Tibial nerve (tissue), 4 donors: ENCODE results near the gene YJEFN3. TPM values are rescaled to one million over a fixed set of nuclear protein-coding genes. Genes with fewer than 3 reads are reported as not detected.

Experiments used
- DNase-seq, 2 donors: peaks; one replicate each; pipeline ENCODE4 v3.0.0-alpha.2; 2019; ENCODE audit warnings: low spot score in 2 of 2
- H3K27ac ChIP-seq, 4 donors: fragments of 200-600 bp; sonication (generic) in 3 of 4; one replicate each; pipeline ENCODE4 v1.5.1; 2017 to 2019; ENCODE audit warnings: mild to moderate bottlenecking in 1 of 4
- H3K27me3 ChIP-seq, 2 donors: fragments of 200-600 bp; sonication (generic) in 1 of 2; one replicate each; pipeline versions ENCODE4 v1.5.1 to v1.6.0; 2017 to 2019
- H3K36me3 ChIP-seq, 3 donors: fragments of 200-600 bp; sonication (generic); one replicate each; pipeline ENCODE4 v1.5.1; 2018 to 2019
- H3K4me1 ChIP-seq, 4 donors: fragments of 200-600 bp; sonication (generic) in 3 of 4; one replicate each; pipeline ENCODE4 v1.5.1; 2017 to 2019
- H3K4me3 ChIP-seq, 4 donors: fragments of 200-600 bp; sonication (generic) in 3 of 4; one replicate each; pipeline ENCODE4 v1.5.1; 2017 to 2019; ENCODE audit warnings: mild to moderate bottlenecking in 1 of 4, moderate library complexity in 1 of 4
- H3K9me3 ChIP-seq, 4 donors: fragments of 200-600 bp; sonication (generic) in 3 of 4; one replicate each; pipeline ENCODE4 v1.5.1; 2017 to 2019
- EP300 ChIP-seq, 2 donors: sonication (generic); formaldehyde crosslinking; IDR thresholded peaks; one replicate each; pipeline ENCODE4 v1.6.1; 2017; ENCODE audit warnings: antibody characterized with exemption in 2 of 2, mild to moderate bottlenecking in 1 of 2
- POLR2A ChIP-seq, 2 donors: fragments of 450-650 bp; IDR thresholded peaks; one replicate each; pipeline ENCODE4 v1.6.1; 2017; ENCODE audit warnings: antibody characterized with exemption in 2 of 2, mild to moderate bottlenecking in 2 of 2, moderate library complexity in 2 of 2
- WGBS, 2 donors: methylation state at CpG; one replicate each; pipeline ENCODE4 v1.1.5; 2018; 5-methylcytosine and 5-hydroxymethylcytosine counted together
- total RNA-seq, 4 donors: library from RNA; depleted of rRNA; stranded (reverse); fragments of >200 nt; gene quantifications; one replicate each; pipeline ENCODE4 v1.1.0, GENCODE V29; 2016
- TF ChIP-seq, protein P1 (sequence below), 5 experiments: fragments of 200-600 bp in 3 of 5; fragments of 450-650 bp in 2 of 5; sonication (generic) in 3 of 5; IDR thresholded peaks; one replicate each; pipeline ENCODE4 v1.5.1; 2016 to 2019; ENCODE audit warnings: antibody characterized with exemption in 5 of 5, mild to moderate bottlenecking in 3 of 5, moderate library complexity in 2 of 5

YJEFN3 gene
- total RNA-seq, 4 donors from 2014 or later, result 4.2 to 9.4 (median 5.7) TPM

DNA sequence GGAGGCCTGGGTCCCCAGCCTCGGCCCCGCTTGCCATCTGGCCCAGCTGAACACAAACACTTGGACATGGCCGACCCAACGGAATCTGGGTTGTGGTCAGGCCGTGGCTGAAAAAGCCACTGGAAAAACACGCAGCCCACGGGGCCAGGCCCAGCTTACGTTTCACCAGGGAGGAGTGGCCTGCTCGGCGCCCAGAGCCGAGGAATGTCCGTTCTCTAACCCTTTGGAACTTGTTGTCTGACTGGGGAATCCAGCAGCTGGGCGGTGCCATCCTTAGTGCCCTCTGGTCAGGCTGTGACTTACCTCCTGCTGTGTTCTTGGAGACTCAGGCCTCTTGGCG, 23.1 kb downstream of the YJEFN3 start:
- Histone ChIP-seq H3K9me3 (peaks cover 0 to 3% (median 0%) of the 10 kb centered on the region in 4 donors), H3K36me3 (no peaks in the 10 kb centered on the region), H3K4me3 (no peak overlapping the region), H3K4me1 (peaks cover 0 to under 1% (median 0%) of the 10 kb centered on the region in 4 donors), H3K27me3 (peaks cover 0 to 37% of the 10 kb centered on the region in 2 donors), H3K27ac (no peak overlapping the region)
- TF ChIP-seq EP300 (IDR thresholded peaks at IDR 0.05) (no peak), POLR2A (IDR thresholded peaks at IDR 0.05) (no peak)
- TF ChIP-seq, protein P1, sequence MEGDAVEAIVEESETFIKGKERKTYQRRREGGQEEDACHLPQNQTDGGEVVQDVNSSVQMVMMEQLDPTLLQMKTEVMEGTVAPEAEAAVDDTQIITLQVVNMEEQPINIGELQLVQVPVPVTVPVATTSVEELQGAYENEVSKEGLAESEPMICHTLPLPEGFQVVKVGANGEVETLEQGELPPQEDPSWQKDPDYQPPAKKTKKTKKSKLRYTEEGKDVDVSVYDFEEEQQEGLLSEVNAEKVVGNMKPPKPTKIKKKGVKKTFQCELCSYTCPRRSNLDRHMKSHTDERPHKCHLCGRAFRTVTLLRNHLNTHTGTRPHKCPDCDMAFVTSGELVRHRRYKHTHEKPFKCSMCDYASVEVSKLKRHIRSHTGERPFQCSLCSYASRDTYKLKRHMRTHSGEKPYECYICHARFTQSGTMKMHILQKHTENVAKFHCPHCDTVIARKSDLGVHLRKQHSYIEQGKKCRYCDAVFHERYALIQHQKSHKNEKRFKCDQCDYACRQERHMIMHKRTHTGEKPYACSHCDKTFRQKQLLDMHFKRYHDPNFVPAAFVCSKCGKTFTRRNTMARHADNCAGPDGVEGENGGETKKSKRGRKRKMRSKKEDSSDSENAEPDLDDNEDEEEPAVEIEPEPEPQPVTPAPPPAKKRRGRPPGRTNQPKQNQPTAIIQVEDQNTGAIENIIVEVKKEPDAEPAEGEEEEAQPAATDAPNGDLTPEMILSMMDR (IDR thresholded peaks at IDR 0.05), result no peak
- 45 to 54% methylated on average over 14 of the region's 14 CpGs for WGBS, 2 donors
- DNase-seq, result no peak

DNA sequence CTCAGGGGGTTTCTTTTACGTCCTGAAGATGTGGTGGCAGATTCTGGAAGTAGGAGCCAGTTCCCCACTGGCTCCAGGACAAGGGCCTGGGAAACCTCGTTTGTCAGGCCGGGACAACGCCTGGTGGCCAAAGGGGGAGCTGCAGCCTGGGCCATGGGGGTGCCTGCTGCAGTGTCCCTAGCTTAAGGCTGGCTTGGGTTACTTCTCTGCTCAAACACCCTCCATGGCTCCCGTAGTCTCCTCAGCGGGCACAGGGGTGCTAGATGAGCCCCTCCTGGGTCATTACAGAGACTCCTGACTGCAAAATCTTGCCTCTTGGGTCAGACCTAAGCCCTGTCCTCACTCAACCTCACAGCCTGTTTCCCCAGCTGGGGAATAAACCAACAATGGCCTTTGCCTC, 24.1 kb downstream of the YJEFN3 start:
- no peak for DNase-seq
- 51 to 54% methylated on average over 4 to 6 of the region's 6 CpGs for WGBS, 2 donors
- no peaks in the 10 kb centered on the region for H3K4me1 ChIP-seq
- no peak overlapping the region for H3K4me3 ChIP-seq
- no peak for TF ChIP-seq EP300 (IDR thresholded peaks at IDR 0.05)
- TF ChIP-seq, protein P1 (IDR thresholded peaks at IDR 0.05), result peak in 4 of 5 experiments; percentile 14 to 43 (median 30)
- H3K36me3 ChIP-seq, result no peaks in the 10 kb centered on the region
- peaks cover 0 to 3% (median 0%) of the 10 kb centered on the region in 4 donors for H3K9me3 ChIP-seq
- peaks cover 0 to 27% of the 10 kb centered on the region in 2 donors for H3K27me3 ChIP-seq
- H3K27ac ChIP-seq, result no peak overlapping the region

DNA sequence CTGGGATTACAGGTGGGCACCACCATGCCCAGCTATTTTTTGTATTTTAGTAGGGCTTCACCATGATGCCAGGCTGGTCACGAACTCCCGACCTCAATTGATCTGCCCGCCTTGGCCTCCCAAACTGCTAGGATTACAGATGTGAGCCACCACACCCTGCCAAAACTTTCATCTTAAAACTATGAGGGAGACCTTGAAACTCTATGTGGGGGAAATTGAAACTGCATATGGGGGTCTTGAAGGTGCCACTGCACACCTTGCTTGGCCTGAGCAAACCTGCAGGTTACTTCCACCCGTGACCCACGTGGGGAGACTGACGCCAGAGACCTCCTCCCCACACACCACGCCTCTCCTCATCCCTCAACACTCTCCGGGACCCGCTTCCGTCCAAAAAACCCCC, 25.0 kb downstream of the YJEFN3 start:
- Histone ChIP-seq H3K27ac (no peak overlapping the region), H3K9me3 (peaks cover 0 to 3% (median 0%) of the 10 kb centered on the region in 4 donors), H3K36me3 (no peaks in the 10 kb centered on the region), H3K4me3 (no peak overlapping the region), H3K4me1 (no peaks in the 10 kb centered on the region), H3K27me3 (peaks cover 0 to 18% of the 10 kb centered on the region in 2 donors)
- TF ChIP-seq POLR2A (IDR thresholded peaks at IDR 0.05), result no peak
- TF ChIP-seq, protein P1 (IDR thresholded peaks at IDR 0.05), result no peak
- no peak for TF ChIP-seq EP300 (IDR thresholded peaks at IDR 0.05)
- DNase-seq, result no peak
- WGBS, 2 donors, result 88 to 90% methylated on average over 10 of the region's 10 CpGs

DNA sequence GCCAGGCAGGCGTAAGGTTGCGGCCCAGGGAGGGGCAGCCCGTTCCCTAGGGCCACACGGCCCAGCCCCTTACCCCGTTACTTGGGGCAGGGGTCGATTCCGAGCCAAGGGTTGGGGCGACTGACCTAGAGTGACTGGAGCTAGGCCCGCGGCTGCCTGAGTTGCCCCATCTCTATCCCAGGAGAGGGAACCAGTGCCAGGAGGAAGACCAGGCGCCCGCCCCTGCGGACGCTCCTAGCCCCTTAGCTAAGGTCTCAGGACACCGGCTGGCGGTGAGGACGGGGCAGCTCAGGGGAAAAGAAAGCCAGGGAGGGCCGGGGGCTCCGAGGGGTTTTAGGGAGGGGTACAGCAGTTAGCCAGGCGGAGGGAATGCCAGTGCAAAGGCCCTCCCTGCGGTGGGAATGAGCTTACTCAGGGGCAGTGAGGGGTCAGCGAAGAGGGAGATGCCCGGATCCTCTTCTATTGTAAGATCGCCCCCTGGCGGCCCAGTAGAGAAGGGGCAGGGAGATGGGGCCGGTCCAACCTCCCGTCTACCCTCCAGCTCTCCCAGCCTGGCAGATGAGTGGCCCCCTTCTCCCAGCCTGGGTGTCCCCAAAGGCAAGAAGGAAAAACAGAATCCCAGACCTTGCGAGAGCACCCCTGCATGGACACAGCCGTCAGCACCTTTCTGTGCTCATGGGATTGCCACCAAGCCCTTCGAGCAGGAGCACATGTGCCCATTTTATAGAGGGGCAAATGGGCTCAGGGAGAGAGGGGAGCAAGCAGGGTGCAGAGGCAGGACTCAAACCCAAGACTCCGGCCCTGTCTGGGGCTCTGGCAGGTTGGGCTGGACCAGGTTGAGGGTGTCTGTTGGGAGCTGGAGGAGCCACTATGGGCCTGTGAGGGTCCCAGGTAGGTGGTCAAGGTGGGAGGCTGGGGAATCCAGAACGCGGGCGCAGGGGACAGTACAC, 25.6 kb downstream of the YJEFN3 start:
- WGBS, 2 donors, result 66 to 67% methylated on average over 31 to 34 of the region's 34 CpGs
- no peak for TF ChIP-seq POLR2A (IDR thresholded peaks at IDR 0.05)
- TF ChIP-seq, protein P1 (IDR thresholded peaks at IDR 0.05), result peak; percentile 48 to 67 (median 60)
- peak in 1 of 2 donors; percentile 49 for DNase-seq
- H3K27ac ChIP-seq, result no peak overlapping the region
- no peaks in the 10 kb centered on the region for H3K36me3 ChIP-seq
- H3K9me3 ChIP-seq, result peaks cover 0 to 3% (median 0%) of the 10 kb centered on the region in 4 donors
- peaks cover 0 to 12% of the 10 kb centered on the region in 2 donors for H3K27me3 ChIP-seq
- no peak overlapping the region for H3K4me3 ChIP-seq
- no peaks in the 10 kb centered on the region for H3K4me1 ChIP-seq

DNA sequence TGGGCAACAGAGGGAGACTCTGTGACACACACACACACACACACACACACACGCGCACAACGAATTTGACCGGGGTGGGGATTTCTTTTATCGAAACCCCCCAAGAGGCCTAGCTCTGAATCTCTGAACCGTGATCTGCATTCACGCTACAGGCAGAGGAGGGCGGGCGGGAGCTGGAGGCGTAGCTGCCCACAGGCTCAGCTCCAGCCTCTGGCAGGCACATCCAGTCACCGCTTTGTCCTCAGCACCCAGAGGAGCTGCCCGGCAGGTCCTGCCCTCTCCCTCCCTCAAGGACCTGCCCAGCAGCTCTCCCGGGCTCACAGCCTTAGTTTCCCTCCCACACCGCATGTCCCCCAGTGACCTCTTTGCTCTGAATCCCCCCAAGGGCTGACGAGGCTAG, 29.3 kb downstream of the YJEFN3 start:
- Histone ChIP-seq H3K36me3 (peaks cover 0 to 13% (median 0%) of the 10 kb centered on the region in 3 donors), H3K27ac (no peak overlapping the region), H3K27me3 (no peaks in the 10 kb centered on the region), H3K4me1 (no peaks in the 10 kb centered on the region), H3K9me3 (no peaks in the 10 kb centered on the region), H3K4me3 (no peak overlapping the region)
- WGBS, 2 donors, result 69 to 72% methylated on average over 13 to 15 of the region's 15 CpGs
- no peak for TF ChIP-seq POLR2A (IDR thresholded peaks at IDR 0.05)
- no peak for TF ChIP-seq EP300 (IDR thresholded peaks at IDR 0.05)
- TF ChIP-seq, protein P1 (IDR thresholded peaks at IDR 0.05), result no peak
- DNase-seq, result no peak
